GM18511 (cell line): ENCODE measurements around the gene CHIT1.
"Not testable (repeated sequence)": the region's sequence is repeated elsewhere in the genome, so short reads cannot be mapped to it uniquely, and the experiment has no call there.

Experiments used
- ATAC-seq: cut with Tn5 transposase; IDR thresholded peaks from one replicate; pipeline ENCODE4 v1.9.1; 2021; ENCODE audit warnings: mild to moderate bottlenecking, moderate library complexity; ENCODE audit not compliant: unreplicated experiment

Gene CHIT1

DNA sequence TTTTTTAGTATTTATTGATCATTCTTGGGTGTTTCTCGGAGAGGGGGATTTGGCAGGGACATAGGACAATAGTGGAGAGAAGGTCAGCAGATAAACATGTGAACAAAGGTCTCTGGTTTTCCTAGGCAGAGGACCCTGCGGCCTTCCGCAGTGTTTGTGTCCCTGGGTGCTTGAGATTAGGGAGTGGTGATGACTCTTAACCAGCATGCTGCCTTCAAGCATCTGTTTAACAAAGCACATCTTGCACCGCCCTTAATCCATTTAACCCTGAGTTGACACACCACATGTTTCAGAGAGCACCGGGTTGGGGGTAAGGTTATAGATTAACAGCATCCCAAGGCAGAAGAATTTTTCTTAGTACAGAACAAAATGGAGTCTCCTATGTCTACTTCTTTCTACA is 36.7 kb upstream of the CHIT1 start:
- ATAC-seq, result not testable (repeated sequence)

GRCh38 chr1:203265541-203265940 is 36.1 kb upstream of the CHIT1 start:
- ATAC-seq, result no peak

GRCh38 chr1:203264052-203264501 is 34.6 kb upstream of the CHIT1 start:
- ATAC-seq, result no peak

DNA sequence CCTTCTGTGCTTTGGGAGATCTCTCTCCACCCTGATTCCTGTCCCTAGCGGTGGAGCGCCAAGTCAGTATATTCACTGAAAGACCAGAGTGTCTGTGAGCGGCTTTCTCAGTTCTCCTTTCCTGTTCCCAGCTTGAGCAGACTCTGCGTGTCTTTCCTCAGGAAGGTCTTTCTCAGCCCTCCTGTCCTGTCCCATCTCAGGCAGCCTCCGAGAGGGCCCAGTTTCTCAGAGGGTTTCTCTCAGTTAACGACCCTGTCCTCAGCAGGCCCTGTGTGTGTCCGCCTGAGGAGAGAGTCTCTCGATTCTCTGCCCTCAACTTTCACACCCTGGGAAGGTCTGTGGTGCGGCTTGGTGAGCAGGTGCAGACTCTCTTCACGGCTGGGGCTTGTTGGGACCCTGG is 34.0 kb upstream of the CHIT1 start:
- ATAC-seq, result no peak

DNA sequence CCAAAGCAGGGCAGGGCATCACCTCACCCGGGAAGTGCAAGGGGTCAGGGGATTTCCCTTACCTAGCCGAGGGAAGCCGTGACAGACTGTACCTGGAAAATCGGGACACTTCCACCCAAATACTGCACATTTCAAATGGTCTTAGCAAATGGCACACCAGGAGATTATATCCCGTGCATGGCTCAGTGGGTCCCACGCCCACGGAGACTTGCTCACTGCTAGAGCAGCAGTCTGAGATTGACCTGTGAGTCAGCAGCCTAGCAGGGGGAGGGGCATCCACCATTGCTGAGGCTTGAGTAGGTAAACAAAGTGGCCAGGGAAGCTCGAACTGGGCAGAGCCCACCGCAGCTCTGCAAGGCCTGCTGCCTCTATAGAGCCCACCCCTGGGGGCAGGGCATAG is 27.2 kb upstream of the CHIT1 start:
- ATAC-seq, result not testable (repeated sequence)

- not testable (repeated sequence) for ATAC-seq
These were observed 25.3 kb upstream of the CHIT1 start for GRCh38 chr1:203254782-203255181.

- ATAC-seq, result no peak
These were observed 23.2 kb upstream of the CHIT1 start for GRCh38 chr1:203252678-203253077.

- ATAC-seq, result no peak
These were observed 22.0 kb upstream of the CHIT1 start for GRCh38 chr1:203251466-203251865.

GRCh38 chr1:203250911-203251310 is 21.4 kb upstream of the CHIT1 start:
- no peak for ATAC-seq

DNA sequence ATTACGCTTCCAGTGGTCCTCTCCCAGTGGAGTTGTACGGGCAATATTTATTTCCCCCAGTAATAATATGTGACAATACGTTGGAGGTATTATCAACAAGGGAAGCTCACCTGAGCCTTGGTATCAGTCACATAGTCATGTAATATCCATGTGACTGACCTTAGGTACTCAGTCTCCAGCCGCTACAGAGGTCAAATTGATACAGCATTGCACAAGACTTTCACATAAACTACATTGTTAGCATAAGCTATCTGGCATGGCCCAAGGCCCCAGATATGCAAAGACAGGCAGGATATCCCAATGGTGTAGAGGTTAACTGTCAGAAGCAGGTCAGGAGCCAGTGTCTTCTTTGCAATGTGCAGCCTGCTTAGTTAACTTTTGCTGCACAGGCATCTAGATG is 15.3 kb upstream of the CHIT1 start:
- no peak for ATAC-seq

- ATAC-seq, result not testable (repeated sequence)
These were observed 12.2 kb upstream of the CHIT1 start for GRCh38 chr1:203241708-203242107.

DNA sequence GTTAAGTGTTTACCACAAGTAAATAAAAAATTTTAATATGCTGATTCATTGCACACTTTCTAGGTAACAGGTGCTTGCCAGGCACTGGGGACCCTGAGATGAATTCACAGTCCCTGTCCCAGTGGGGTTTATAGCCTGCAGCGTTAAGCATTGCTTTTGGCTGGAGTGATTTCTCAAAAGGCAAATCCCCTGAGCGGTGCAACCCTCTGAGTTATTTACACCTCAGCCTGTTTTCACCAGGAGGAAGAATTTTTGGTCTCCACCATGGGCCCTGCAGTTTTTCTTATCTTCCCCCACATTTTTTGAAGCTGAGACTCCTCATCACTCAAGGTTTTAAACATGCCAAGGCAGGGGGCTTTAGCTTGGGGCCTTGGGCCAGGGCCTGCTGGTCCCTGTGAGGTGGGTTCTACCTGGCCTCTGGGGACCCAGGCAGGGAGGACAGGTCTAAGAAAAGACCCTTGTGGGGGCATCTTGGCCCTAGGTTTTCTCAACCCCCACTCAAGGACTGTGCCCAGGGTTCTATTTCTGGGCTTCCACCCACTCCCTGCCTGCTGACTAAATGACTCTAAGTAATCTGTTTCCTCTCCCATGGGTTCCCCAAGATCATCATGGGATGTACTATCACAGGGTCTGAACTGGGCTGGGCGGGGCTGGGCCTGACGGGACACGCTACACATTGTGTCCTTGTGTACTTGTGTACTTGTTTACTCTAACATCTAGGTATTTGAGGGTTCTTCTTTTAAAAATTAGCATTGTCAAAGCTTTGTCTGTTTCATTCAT is 10.2 kb upstream of the CHIT1 start:
- no peak for ATAC-seq

- ATAC-seq, result no peak
These were observed 9.6 kb upstream of the CHIT1 start for GRCh38 chr1:203239081-203239480.

DNA sequence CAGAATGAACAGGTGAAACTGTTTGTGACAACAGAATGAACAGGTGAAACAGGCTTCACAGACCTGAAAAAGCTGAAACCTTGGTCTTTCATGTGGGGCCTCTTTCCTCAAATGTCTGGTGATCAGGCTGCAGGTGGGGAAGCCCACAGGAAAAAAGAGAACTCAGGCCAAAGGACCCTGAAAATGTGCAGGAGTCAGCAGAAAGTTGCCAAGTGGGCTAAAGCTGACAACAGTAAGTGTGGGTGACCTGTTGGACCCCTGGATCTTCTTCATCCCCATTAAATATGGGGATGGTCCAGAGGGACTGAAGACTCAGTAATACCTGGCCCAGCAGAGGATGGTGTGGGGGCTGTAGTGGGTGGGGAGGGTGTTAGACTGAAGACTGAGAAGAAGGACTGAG is 9.1 kb upstream of the CHIT1 start:
- no peak for ATAC-seq

- ATAC-seq, result not testable (repeated sequence)
These were observed 5.4 kb upstream of the CHIT1 start for GRCh38 chr1:203234901-203235300.

- no peak for ATAC-seq
These were observed 803 bp downstream of the CHIT1 start for GRCh38 chr1:203228670-203229069.

DNA sequence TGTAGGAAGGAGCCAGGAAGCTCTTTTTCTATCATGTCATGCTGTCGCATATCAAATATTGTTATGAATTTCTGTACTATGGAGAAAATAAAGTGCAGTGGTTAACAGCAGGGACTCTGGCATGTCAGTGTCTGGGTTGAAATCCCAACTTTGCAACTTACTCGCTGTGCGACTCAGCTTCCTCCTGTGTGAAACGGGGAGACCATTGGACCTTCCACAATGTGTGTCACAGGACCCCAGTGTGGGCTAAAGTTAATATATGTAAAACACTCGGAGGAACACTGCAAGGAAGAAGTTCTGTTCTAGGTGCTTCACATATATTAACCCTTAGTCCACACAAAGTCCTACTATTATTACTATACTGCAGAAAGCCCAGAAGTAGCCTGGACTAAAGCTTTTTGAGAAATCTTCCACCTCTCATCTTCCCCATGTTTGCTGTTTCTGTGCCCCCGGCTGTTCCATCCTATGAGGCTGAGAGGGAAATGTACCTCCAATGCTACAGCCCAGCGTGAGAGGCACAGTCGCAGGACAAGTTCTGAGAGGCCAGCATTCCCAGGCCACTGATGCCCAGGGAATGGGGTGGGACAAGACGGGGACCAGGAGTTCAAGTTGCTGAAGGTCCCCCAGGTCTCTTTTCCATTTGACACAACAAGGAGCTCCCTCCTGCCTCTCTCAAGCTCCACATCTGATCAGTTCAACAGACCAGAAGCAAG is 1.9 kb downstream of the CHIT1 start:
- ATAC-seq, result no peak

- no peak for ATAC-seq
These were observed 4.4 kb downstream of the CHIT1 start for GRCh38 chr1:203225071-203225470.

- ATAC-seq, result no peak
These were observed 6.3 kb downstream of the CHIT1 start for GRCh38 chr1:203223012-203223775.

DNA sequence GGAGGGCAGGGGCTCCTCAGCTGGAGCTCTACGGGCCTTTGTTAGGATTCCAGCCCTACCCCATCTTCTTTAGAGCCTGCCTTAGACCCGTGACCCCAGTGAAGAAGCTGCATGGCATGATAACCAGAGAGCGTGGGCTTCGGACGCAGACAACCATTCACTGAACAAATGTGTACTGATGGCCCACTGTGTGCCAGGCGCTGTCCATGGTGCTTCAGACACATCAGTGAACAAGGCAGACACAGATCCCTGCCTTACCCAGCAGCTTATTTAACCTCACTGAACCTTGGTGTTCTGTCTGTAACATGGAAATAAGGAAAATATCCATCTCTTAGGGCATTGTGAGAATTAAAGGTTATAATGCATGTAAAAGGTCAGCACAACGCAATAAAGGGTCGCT is 9.5 kb downstream of the CHIT1 start:
- no peak for ATAC-seq

- ATAC-seq, result no peak
These were observed 10.3 kb downstream of the CHIT1 start for GRCh38 chr1:203219171-203219570.

DNA sequence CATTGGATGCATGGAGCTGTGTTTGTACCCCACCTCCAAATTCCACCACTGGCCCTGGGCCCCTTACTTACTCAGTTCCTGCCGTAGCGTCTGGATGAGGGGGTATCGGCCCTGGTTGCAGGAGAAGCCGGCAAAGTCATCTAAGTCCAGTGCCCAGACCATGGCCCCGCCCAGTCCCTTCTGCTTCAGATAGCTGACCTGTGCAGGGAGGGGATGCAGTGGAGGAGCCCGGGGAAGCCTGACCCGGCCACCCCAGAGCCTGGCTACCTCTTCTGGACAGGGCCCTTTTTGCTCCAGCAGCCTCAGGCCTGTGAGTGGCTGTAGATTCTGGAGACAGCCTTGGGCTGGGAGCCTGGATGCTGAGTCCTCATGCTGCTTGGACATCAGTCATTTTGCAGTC is 11.8 kb downstream of the CHIT1 start:
- ATAC-seq, result no peak
